Measurements from ENCODE around the gene MCC. TPM values are rescaled to one million over a fixed set of nuclear protein-coding genes. Genes with fewer than 3 reads are reported as not detected.

The MCC gene
- total and polyA plus RNA-seq, 2 of the 4 experiments (the other 2 are of a cell fraction) = 5.0 to 20.6 TPM

DNA sequence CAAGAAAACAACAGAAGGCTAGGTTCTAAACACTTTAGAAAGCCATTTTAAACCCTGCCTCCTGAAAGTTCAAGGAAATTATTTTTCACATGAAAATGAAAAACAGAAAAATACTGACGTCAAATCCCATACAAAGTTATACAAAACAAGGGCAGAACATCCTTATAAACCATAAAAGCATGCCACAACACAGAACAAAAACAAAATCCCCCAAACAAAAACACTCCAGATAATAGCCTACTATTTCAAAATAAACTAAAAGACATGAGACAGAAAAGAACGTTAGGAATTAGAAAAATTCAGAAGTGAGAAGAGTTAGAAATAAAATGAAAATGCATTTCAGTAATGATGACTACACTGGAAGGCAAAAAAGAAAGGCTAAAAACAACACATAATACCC lies 338.0 kb downstream of the MCC start:
- no TSS peak for BruUV-seq (replicated peaks)
- Histone ChIP-seq H2BK20ac (ENCODE audit: low read depth, low read length) (no peak overlapping the region), H3K4me1 (ENCODE audit: control insufficient read depth, insufficient read depth, low read length) (peaks cover 26% of the 10 kb centered on the region), H3K27me3 (ENCODE audit: control insufficient read depth, insufficient read depth, low read length) (no peaks in the 10 kb centered on the region), H2AK9ac (replicated peaks; ENCODE audit: low read depth, low read length, poor library complexity) (no peak overlapping the region), H2AK5ac (ENCODE audit: low read depth, low read length) (no peak overlapping the region), H2AFZ (replicated peaks; ENCODE audit: low read length, poor library complexity) (no peak overlapping the region), H4K91ac (ENCODE audit: insufficient read depth, low read depth, low read length) (no peak overlapping the region), H4K5ac (ENCODE audit: low read depth, low read length) (peak overlapping the region; percentile 35; the same call in 1 of the 2 replicates), H3K9me3 (ENCODE audit: control insufficient read depth, insufficient read depth, low read length) (no peaks in the 10 kb centered on the region), H3K9ac (ENCODE audit: low read depth, low read length) (no peak overlapping the region), H3K18ac (ENCODE audit: low read depth, low read length) (peak overlapping the region; percentile 61; the same call in 1 of the 2 replicates), H3K27ac (ENCODE audit: insufficient read depth, low read length) (no peak overlapping the region), H3K4me3 (ENCODE audit: insufficient read depth, low read depth, low read length) (no peak overlapping the region), H2BK15ac (ENCODE audit: low read depth, low read length) (0 out of 3 replicates have a peak overlapping the region, but pooled peaks have one; percentile 67), H3K23ac (ENCODE audit: low read depth, low read length) (no peak overlapping the region), H3K56ac (ENCODE audit: extremely low read depth, insufficient read depth, low read length) (no peak overlapping the region), H3K4ac (ENCODE audit: low read depth, low read length) (0 out of 2 replicates have a peak overlapping the region, but pooled peaks have one; percentile 1), H4K8ac (ENCODE audit: low read depth in 2 of 2, low read length in 2 of 2) (no peak overlapping the region), H4K20me1 (ENCODE audit: insufficient read depth, low read length) (no peaks in the 10 kb centered on the region; the same call in 1 of the 2 replicates), H3K9me1 (ENCODE audit: insufficient read depth, low read length) (peaks cover 17% of the 10 kb centered on the region; the same call in 1 of the 2 replicates), H3K14ac (replicated peaks; ENCODE audit: low read depth, low read length) (no peak overlapping the region), H2BK5ac (ENCODE audit: low read depth, low read length, poor library complexity, severe bottlenecking) (no peak overlapping the region), H3K79me1 (ENCODE audit: low read depth in 1 of 2, low read length in 2 of 2) (peaks cover under 1 to 22% of the 10 kb centered on the region in 2 experiments; a peak in 3 of 4 replicates), H3K4me2 (ENCODE audit: low read depth, low read length) (no peak overlapping the region), H2BK120ac (ENCODE audit: low read depth, low read length) (peak overlapping the region; percentile 39), H3K36me3 (ENCODE audit: control insufficient read depth, insufficient read depth, low read length) (peaks cover 4% of the 10 kb centered on the region)
- no CpG with 5 or more reads among the region's 2 CpGs for WGBS, 2 experiments (ENCODE audit: extremely low coverage in 2 of 2, insufficient read length in 1 of 2)
- POLR2A ChIA-PET (ENCODE audit: unreplicated experiment) = no interaction called here
- TF ChIP-seq, protein P1, sequence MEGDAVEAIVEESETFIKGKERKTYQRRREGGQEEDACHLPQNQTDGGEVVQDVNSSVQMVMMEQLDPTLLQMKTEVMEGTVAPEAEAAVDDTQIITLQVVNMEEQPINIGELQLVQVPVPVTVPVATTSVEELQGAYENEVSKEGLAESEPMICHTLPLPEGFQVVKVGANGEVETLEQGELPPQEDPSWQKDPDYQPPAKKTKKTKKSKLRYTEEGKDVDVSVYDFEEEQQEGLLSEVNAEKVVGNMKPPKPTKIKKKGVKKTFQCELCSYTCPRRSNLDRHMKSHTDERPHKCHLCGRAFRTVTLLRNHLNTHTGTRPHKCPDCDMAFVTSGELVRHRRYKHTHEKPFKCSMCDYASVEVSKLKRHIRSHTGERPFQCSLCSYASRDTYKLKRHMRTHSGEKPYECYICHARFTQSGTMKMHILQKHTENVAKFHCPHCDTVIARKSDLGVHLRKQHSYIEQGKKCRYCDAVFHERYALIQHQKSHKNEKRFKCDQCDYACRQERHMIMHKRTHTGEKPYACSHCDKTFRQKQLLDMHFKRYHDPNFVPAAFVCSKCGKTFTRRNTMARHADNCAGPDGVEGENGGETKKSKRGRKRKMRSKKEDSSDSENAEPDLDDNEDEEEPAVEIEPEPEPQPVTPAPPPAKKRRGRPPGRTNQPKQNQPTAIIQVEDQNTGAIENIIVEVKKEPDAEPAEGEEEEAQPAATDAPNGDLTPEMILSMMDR (conservative IDR thresholded peaks at IDR 0.05; ENCODE audit: low read depth, low read length) = no peak
- TF ChIP-seq, protein P2, sequence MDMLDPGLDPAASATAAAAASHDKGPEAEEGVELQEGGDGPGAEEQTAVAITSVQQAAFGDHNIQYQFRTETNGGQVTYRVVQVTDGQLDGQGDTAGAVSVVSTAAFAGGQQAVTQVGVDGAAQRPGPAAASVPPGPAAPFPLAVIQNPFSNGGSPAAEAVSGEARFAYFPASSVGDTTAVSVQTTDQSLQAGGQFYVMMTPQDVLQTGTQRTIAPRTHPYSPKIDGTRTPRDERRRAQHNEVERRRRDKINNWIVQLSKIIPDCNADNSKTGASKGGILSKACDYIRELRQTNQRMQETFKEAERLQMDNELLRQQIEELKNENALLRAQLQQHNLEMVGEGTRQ (IDR thresholded peaks at IDR 0.05; ENCODE audit: low read depth, low read length) = no peak
- TF ChIP-seq CEBPB (IDR thresholded peaks at IDR 0.05; ENCODE audit: low read depth, low read length) (no peak), RFX5 (IDR thresholded peaks at IDR 0.05; ENCODE audit: low read depth, low read length) (no peak), MAFK (IDR thresholded peaks at IDR 0.05; ENCODE audit: low read depth, low read length) (no peak), RAD21 (IDR thresholded peaks at IDR 0.05; ENCODE audit: low read length) (no peak), RCOR1 (IDR thresholded peaks at IDR 0.05; ENCODE audit: insufficient replicate concordance, low read length) (no peak), CHD1 (IDR thresholded peaks at IDR 0.05; ENCODE audit: low read depth, low read length) (no peak), MXI1 (IDR thresholded peaks at IDR 0.05; ENCODE audit: borderline replicate concordance, low read depth, low read length) (no peak), FOS (IDR thresholded peaks at IDR 0.05; ENCODE audit: low read depth, low read length) (no peak), SMC3 (IDR thresholded peaks at IDR 0.05; ENCODE audit: low read depth, low read length) (no peak), MAZ (IDR thresholded peaks at IDR 0.05; ENCODE audit: borderline replicate concordance, low read depth, low read length) (no peak), BHLHE40 (IDR thresholded peaks at IDR 0.05; ENCODE audit: low read depth, low read length) (no peak), POLR2A (IDR thresholded peaks at IDR 0.05; ENCODE audit: low read depth, low read length) (no peak), NFE2L2 (IDR thresholded peaks at IDR 0.05; ENCODE audit: low read depth, low read length) (no peak)
- TF ChIP-seq, protein P3, sequence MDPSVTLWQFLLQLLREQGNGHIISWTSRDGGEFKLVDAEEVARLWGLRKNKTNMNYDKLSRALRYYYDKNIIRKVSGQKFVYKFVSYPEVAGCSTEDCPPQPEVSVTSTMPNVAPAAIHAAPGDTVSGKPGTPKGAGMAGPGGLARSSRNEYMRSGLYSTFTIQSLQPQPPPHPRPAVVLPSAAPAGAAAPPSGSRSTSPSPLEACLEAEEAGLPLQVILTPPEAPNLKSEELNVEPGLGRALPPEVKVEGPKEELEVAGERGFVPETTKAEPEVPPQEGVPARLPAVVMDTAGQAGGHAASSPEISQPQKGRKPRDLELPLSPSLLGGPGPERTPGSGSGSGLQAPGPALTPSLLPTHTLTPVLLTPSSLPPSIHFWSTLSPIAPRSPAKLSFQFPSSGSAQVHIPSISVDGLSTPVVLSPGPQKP (IDR thresholded peaks at IDR 0.05; ENCODE audit: borderline replicate concordance, low read depth, low read length) = no peak
- in situ Hi-C loops (cut with MboI; ENCODE audit: low sequenced_read_pairs) = no loop called here
- CTCF ChIA-PET = no interaction called here
- dilution Hi-C loops (cut with HindIII; ENCODE audit: low sequenced_read_pairs, unreplicated experiment) = no loop called here
- ATAC-seq (ENCODE audit: low read depth) (no peak), DNase-seq (no peak)
- intact Hi-C loops (cut with micrococcal nuclease) = no loop called here
